Tibial nerve (tissue), 3 donors: ENCODE results near the gene GPC5.

Source experiments
- POLR2A ChIP-seq, 2 donors: fragments of 450-650 bp; IDR thresholded peaks; one replicate each; pipeline ENCODE4 v1.6.1; 2017; ENCODE audit warnings: antibody characterized with exemption in 2 of 2, mild to moderate bottlenecking in 2 of 2, moderate library complexity in 2 of 2
- TF ChIP-seq, protein P1 (sequence below), 5 experiments: fragments of 200-600 bp in 3 of 5; fragments of 450-650 bp in 2 of 5; sonication (generic) in 3 of 5; IDR thresholded peaks; one replicate each; pipeline ENCODE4 v1.5.1; 2016 to 2019; ENCODE audit warnings: antibody characterized with exemption in 5 of 5, mild to moderate bottlenecking in 3 of 5, moderate library complexity in 2 of 5

DNA sequence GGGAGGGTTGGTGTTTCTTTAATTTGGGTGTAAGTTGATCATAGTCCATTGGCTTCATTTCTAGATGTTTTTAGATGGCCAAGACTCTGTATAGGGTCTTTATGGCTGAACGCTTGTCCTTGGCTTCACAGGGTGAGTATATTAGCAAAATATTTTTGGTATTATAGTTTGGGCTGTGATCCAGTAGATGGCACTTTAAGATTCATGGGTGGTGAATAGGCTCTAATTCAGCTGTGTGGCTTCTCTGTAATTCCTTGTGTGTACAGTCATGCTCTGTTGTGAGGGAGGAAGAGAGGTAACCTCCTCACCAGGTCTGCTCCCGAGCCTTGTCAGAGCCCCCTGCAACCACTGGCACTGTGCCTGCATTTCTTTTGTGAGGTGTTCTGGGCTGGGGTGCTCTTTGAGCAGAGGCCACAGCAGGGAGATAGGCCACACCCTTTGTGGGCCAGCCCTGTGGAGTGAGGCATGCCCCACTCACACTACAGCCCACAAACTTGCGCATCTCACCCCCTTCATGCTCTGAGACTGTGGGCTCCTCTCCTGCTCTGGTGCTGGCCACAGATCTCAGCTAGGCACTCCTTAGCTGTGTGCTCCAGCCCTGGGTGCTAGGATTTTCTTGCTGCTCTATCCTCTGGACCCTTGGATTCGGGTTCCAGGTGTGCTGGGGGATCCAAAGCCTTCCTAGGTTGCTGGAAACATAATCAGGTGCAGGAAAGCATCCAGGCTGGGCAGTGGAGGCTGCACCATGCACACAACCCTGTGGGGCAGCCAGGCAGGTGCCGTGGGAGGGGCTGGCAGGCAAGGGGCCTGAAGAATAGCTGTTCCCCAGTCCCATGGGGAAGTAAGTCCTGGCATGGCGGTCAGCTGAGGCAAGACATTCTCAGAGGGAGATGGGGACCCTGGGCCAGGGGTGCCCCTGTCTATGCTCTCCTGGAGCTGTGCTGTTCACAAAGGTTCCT lies 193.9 kb downstream of the GPC5 start:
- TF ChIP-seq, protein P1, sequence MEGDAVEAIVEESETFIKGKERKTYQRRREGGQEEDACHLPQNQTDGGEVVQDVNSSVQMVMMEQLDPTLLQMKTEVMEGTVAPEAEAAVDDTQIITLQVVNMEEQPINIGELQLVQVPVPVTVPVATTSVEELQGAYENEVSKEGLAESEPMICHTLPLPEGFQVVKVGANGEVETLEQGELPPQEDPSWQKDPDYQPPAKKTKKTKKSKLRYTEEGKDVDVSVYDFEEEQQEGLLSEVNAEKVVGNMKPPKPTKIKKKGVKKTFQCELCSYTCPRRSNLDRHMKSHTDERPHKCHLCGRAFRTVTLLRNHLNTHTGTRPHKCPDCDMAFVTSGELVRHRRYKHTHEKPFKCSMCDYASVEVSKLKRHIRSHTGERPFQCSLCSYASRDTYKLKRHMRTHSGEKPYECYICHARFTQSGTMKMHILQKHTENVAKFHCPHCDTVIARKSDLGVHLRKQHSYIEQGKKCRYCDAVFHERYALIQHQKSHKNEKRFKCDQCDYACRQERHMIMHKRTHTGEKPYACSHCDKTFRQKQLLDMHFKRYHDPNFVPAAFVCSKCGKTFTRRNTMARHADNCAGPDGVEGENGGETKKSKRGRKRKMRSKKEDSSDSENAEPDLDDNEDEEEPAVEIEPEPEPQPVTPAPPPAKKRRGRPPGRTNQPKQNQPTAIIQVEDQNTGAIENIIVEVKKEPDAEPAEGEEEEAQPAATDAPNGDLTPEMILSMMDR (IDR thresholded peaks at IDR 0.05) = no peak
- TF ChIP-seq POLR2A (IDR thresholded peaks at IDR 0.05) = no peak
